Effector memory CD4-positive, alpha-beta T cell (primary cell): Measurements from ENCODE around the gene RNF5.
"Not testable (repeated sequence)": the region's sequence is repeated elsewhere in the genome, so short reads cannot be mapped to it uniquely, and the experiment has no call there.

Experiments used
- DNase-seq, 3 donors: peaks; one replicate each; pipeline ENCODE4 v3.0.0-alpha.2; 2020
- H3K27ac ChIP-seq: 2 replicates; pipeline ENCODE4 v1.7.0; 2013; ENCODE audit warnings: mild to moderate bottlenecking, low read length, moderate library complexity; ENCODE audit not compliant: insufficient read depth, poor library complexity, severe bottlenecking
- H3K27me3 ChIP-seq: replicated peaks from 2 replicates; pipeline ENCODE4 v1.7.0; 2013; ENCODE audit warnings: mild to moderate bottlenecking, low read length; ENCODE audit not compliant: insufficient read depth, control insufficient read depth, poor library complexity, severe bottlenecking
- H3K36me3 ChIP-seq: 2 replicates; pipeline ENCODE4 v1.7.0; 2013; ENCODE audit warnings: mild to moderate bottlenecking, low read length, moderate library complexity; ENCODE audit not compliant: control insufficient read depth, insufficient read depth
- H3K4me1 ChIP-seq: 2 replicates; pipeline ENCODE4 v1.7.0; 2013; ENCODE audit warnings: low read length, mild to moderate bottlenecking; ENCODE audit not compliant: control insufficient read depth, insufficient read depth, poor library complexity, severe bottlenecking
- H3K4me3 ChIP-seq: 2 replicates; pipeline ENCODE4 v1.7.0; 2013; ENCODE audit warnings: low read length, low read depth, mild to moderate bottlenecking; ENCODE audit not compliant: insufficient read depth, poor library complexity, severe bottlenecking
- H3K9me3 ChIP-seq: 2 replicates; pipeline ENCODE4 v1.7.0; 2013; ENCODE audit warnings: mild to moderate bottlenecking, low read length, moderate library complexity; ENCODE audit not compliant: control insufficient read depth

Gene RNF5

GRCh38 chr6:32144238-32144637 lies 34.0 kb upstream of the RNF5 start:
- not testable (repeated sequence) for H3K27me3 ChIP-seq, H3K4me3 ChIP-seq, H3K9me3 ChIP-seq, DNase-seq, H3K27ac ChIP-seq, H3K36me3 ChIP-seq, H3K4me1 ChIP-seq

- Histone ChIP-seq H3K4me1 (peaks cover 7% of the 10 kb centered on the region), H3K36me3 (no peaks in the 10 kb centered on the region), H3K9me3 (no peaks in the 10 kb centered on the region), H3K27ac (no peak overlapping the region), H3K4me3 (no peak overlapping the region), H3K27me3 (peaks cover 11% of the 10 kb centered on the region)
- no peak for DNase-seq
These were observed 31.9 kb upstream of the RNF5 start for GRCh38 chr6:32146287-32146686.

- no peak for DNase-seq
- no peak overlapping the region for H3K27ac ChIP-seq
- peaks cover 7% of the 10 kb centered on the region for H3K4me1 ChIP-seq
- H3K4me3 ChIP-seq = no peak overlapping the region
- H3K9me3 ChIP-seq = no peaks in the 10 kb centered on the region
- peaks cover 11% of the 10 kb centered on the region for H3K27me3 ChIP-seq
- no peaks in the 10 kb centered on the region for H3K36me3 ChIP-seq
These were observed 31.5 kb upstream of the RNF5 start for GRCh38 chr6:32146687-32147086.

- no peak for DNase-seq
- H3K4me1 ChIP-seq = peaks cover 7% of the 10 kb centered on the region
- H3K27me3 ChIP-seq = peaks cover 11% of the 10 kb centered on the region
- H3K4me3 ChIP-seq = no peak overlapping the region
- H3K36me3 ChIP-seq = no peaks in the 10 kb centered on the region
- H3K27ac ChIP-seq = no peak overlapping the region
- H3K9me3 ChIP-seq = no peaks in the 10 kb centered on the region
These were observed 30.6 kb upstream of the RNF5 start for GRCh38 chr6:32147401-32148132.

GRCh38 chr6:32148289-32149091 lies 29.7 kb upstream of the RNF5 start:
- H3K9me3 ChIP-seq = no peaks in the 10 kb centered on the region
- peak; percentile 38 to 50 (median 45) for DNase-seq
- no peaks in the 10 kb centered on the region for H3K36me3 ChIP-seq
- peak overlapping the region; percentile 45 for H3K4me3 ChIP-seq
- H3K27me3 ChIP-seq = peaks cover 11% of the 10 kb centered on the region
- peaks cover 7% of the 10 kb centered on the region for H3K4me1 ChIP-seq
- H3K27ac ChIP-seq = no peak overlapping the region

GRCh38 chr6:32149092-32149755 lies 29.0 kb upstream of the RNF5 start:
- Histone ChIP-seq H3K27ac (no peak overlapping the region), H3K4me3 (peak overlapping the region; percentile 45), H3K36me3 (no peaks in the 10 kb centered on the region), H3K27me3 (peaks cover 11% of the 10 kb centered on the region), H3K9me3 (no peaks in the 10 kb centered on the region), H3K4me1 (peaks cover 13% of the 10 kb centered on the region)
- no peak for DNase-seq

GRCh38 chr6:32149932-32150870 lies 28.0 kb upstream of the RNF5 start:
- H3K36me3 ChIP-seq = no peaks in the 10 kb centered on the region
- H3K4me3 ChIP-seq = no peak overlapping the region
- DNase-seq = no peak
- peaks cover 11% of the 10 kb centered on the region for H3K27me3 ChIP-seq
- no peaks in the 10 kb centered on the region for H3K9me3 ChIP-seq
- peaks cover 19% of the 10 kb centered on the region for H3K4me1 ChIP-seq
- H3K27ac ChIP-seq = no peak overlapping the region

- Histone ChIP-seq H3K36me3 (no peaks in the 10 kb centered on the region), H3K27me3 (peaks cover 11% of the 10 kb centered on the region), H3K4me1 (peaks cover 21% of the 10 kb centered on the region), H3K4me3 (no peak overlapping the region), H3K27ac (no peak overlapping the region), H3K9me3 (no peaks in the 10 kb centered on the region)
- DNase-seq = no peak
These were observed 26.9 kb upstream of the RNF5 start for GRCh38 chr6:32151181-32151862.
